OCI-LY1 (cell line): ENCODE results near the gene SPOCK1.

Experiments used
- H2AFZ ChIP-seq: fragments of 200-600 bp; sonication (generic), shearing (Covaris generic); 2 replicates; pipeline ENCODE4 v1.6.0; 2014; ENCODE audit warnings: antibody characterized with exemption, mild to moderate bottlenecking, low read length
- H3F3A ChIP-seq: fragments of 200-600 bp; sonication (generic), shearing (Covaris generic); 2 replicates; pipeline ENCODE4 v1.6.0; 2014; ENCODE audit warnings: mild to moderate bottlenecking, antibody characterized with exemption, low read length, moderate library complexity; ENCODE audit not compliant: insufficient read depth
- H3K27ac ChIP-seq: fragments of 200-600 bp; sonication (generic); 2 replicates; pipeline ENCODE4 v1.5.1; 2014; ENCODE audit warnings: low read length, mixed run types, mild to moderate bottlenecking, low read depth; ENCODE audit not compliant: poor library complexity, severe bottlenecking
- H3K27me3 ChIP-seq: fragments of 200-600 bp; sonication (generic); 2 replicates; pipeline ENCODE4 v1.6.0; 2014; ENCODE audit warnings: antibody characterized with exemption, mild to moderate bottlenecking, low read length, moderate library complexity; ENCODE audit not compliant: insufficient read depth
- H3K36me3 ChIP-seq: fragments of 200-600 bp; sonication (generic); 2 replicates; pipeline ENCODE4 v1.6.1; 2014; ENCODE audit warnings: mild to moderate bottlenecking, antibody characterized with exemption, low read length, moderate library complexity, mixed read lengths; ENCODE audit not compliant: insufficient read depth
- H3K4me1 ChIP-seq: fragments of 200-600 bp; sonication (generic); 2 replicates; pipeline ENCODE4 v1.5.1; 2014; ENCODE audit warnings: mild to moderate bottlenecking, low read length, moderate library complexity; ENCODE audit not compliant: insufficient read depth, severe bottlenecking
- H3K4me2 ChIP-seq: fragments of 200-600 bp; sonication (generic), shearing (Covaris generic); 2 replicates; pipeline ENCODE4 v1.6.1; 2014; ENCODE audit warnings: low read length
- H3K4me3 ChIP-seq: fragments of 200-600 bp; sonication (generic); 2 replicates; pipeline ENCODE4 v1.5.1; 2014; ENCODE audit warnings: low read length, low read depth, mild to moderate bottlenecking, mixed read lengths; ENCODE audit not compliant: poor library complexity, severe bottlenecking
- H3K79me2 ChIP-seq: fragments of 200-600 bp; shearing (Covaris generic); 2 replicates; pipeline ENCODE4 v1.6.1; 2016; ENCODE audit warnings: mixed run types, low read length, mixed read lengths; ENCODE audit not compliant: insufficient read depth
- H3K9ac ChIP-seq: fragments of 200-600 bp; sonication (generic), shearing (Covaris generic); 2 replicates; pipeline ENCODE4 v1.6.1; 2014; ENCODE audit warnings: mild to moderate bottlenecking, low read length, mixed read lengths
- H3K9me2 ChIP-seq: fragments of 200-600 bp; sonication (generic), shearing (Covaris generic); 2 replicates; pipeline ENCODE4 v1.6.1; 2014; ENCODE audit warnings: low read depth, mild to moderate bottlenecking, low read length, mixed read lengths
- H3K9me3 ChIP-seq: fragments of 200-600 bp; shearing (Covaris generic); 2 replicates; pipeline ENCODE4 v1.6.1; 2014; ENCODE audit warnings: low read length, mixed read lengths
- H4K20me1 ChIP-seq: fragments of 200-600 bp; sonication (generic), shearing (Covaris generic); 2 replicates; pipeline ENCODE4 v1.6.0; 2016; ENCODE audit warnings: mild to moderate bottlenecking, low read length; ENCODE audit not compliant: insufficient read depth
- CTCF ChIP-seq: fragments of 200-600 bp; sonication (generic), shearing (Covaris generic); IDR thresholded peaks from 2 replicates; pipeline ENCODE4 v1.5.1; 2017; ENCODE audit warnings: mild to moderate bottlenecking, antibody characterized with exemption, low read length, moderate library complexity, mixed read lengths
- EZH2 ChIP-seq: fragments of 200-600 bp; sonication (generic), shearing (Covaris generic); IDR thresholded peaks from 2 replicates; pipeline ENCODE4 v1.8.0; 2017; ENCODE audit warnings: borderline replicate concordance, mixed run types, mild to moderate bottlenecking, antibody characterized with exemption, low read length, moderate library complexity, mixed read lengths

SPOCK1 gene

GRCh38 chr5:137223324-137224295 lies 275.5 kb downstream of the SPOCK1 start:
- no peaks in the 10 kb centered on the region for H3K27me3 ChIP-seq
- TF ChIP-seq EZH2 (no peak), CTCF (no peak)

DNA sequence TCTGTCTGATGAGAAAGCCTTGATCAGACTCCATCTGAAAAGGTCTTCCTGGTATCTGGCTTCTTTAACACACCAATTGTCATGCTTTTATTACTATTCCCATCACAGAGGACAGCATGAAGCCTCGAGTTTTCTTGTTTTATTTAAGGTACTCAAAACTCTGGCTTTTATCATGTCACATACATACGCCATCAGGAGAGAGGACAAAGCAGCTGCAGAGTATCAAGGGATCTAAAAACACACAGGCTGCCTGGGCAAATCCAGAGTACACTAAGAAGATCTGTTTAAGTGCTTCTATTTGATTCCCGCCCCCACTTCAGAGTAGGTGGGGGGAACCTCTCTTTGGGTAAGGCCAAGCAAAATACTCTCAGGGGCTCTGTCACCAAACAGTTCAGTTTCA lies 277.2 kb downstream of the SPOCK1 start:
- H4K20me1 ChIP-seq = no peaks in the 10 kb centered on the region
- H3K36me3 ChIP-seq = no peaks in the 10 kb centered on the region
- H2AFZ ChIP-seq = no peak overlapping the region
- no peaks in the 10 kb centered on the region for H3K79me2 ChIP-seq
- no peak overlapping the region for H3K9ac ChIP-seq
- H3K4me3 ChIP-seq = no peak overlapping the region
- no peak overlapping the region for H3K27ac ChIP-seq
- no peaks in the 10 kb centered on the region for H3F3A ChIP-seq
- H3K27me3 ChIP-seq = no peaks in the 10 kb centered on the region
- H3K4me2 ChIP-seq = no peak overlapping the region
- H3K9me2 ChIP-seq = no peaks in the 10 kb centered on the region
- no peaks in the 10 kb centered on the region for H3K9me3 ChIP-seq
- TF ChIP-seq CTCF = no peak
- TF ChIP-seq EZH2 = no peak
- peaks cover 9% of the 10 kb centered on the region for H3K4me1 ChIP-seq

More at GRCh38 chr5:137223324-137224295, 275.5 kb downstream of the SPOCK1 start:
- H4K20me1 ChIP-seq = no peaks in the 10 kb centered on the region
- H3K79me2 ChIP-seq = no peaks in the 10 kb centered on the region
- no peaks in the 10 kb centered on the region for H3F3A ChIP-seq
- H3K36me3 ChIP-seq = no peaks in the 10 kb centered on the region
- peaks cover 9% of the 10 kb centered on the region for H3K4me1 ChIP-seq
- no peak overlapping the region for H2AFZ ChIP-seq
- no peaks in the 10 kb centered on the region for H3K9me3 ChIP-seq
- H3K4me2 ChIP-seq = no peak overlapping the region
- no peak overlapping the region for H3K9ac ChIP-seq
- H3K27ac ChIP-seq = no peak overlapping the region
- H3K9me2 ChIP-seq = no peaks in the 10 kb centered on the region
- H3K4me3 ChIP-seq = no peak overlapping the region

- no peaks in the 10 kb centered on the region for H3F3A ChIP-seq
- no peak overlapping the region for H3K4me3 ChIP-seq
- no peaks in the 10 kb centered on the region for H4K20me1 ChIP-seq
- H3K9me2 ChIP-seq = no peaks in the 10 kb centered on the region
- no peak overlapping the region for H3K9ac ChIP-seq
- no peaks in the 10 kb centered on the region for H3K27me3 ChIP-seq
- peaks cover 9% of the 10 kb centered on the region for H3K4me1 ChIP-seq
- H3K36me3 ChIP-seq = no peaks in the 10 kb centered on the region
- H2AFZ ChIP-seq = no peak overlapping the region
- H3K79me2 ChIP-seq = no peaks in the 10 kb centered on the region
- no peak overlapping the region for H3K27ac ChIP-seq
- TF ChIP-seq CTCF (peak; percentile 78), EZH2 (no peak)
- H3K4me2 ChIP-seq = no peak overlapping the region
- no peaks in the 10 kb centered on the region for H3K9me3 ChIP-seq
Measured at GRCh38 chr5:137220523-137220927, 278.6 kb downstream of the SPOCK1 start.
